Body of pancreas (tissue), 4 donors: ENCODE measurements around the gene PPP1R9A. TPM values are rescaled to one million over a fixed set of nuclear protein-coding genes. Genes with fewer than 3 reads are reported as not detected.

Experiments
- ATAC-seq: fragments of 150-250 bp; one replicate; pipeline ENCODE4 v1.9.1; 2016
- DNase-seq, 4 donors: peaks; one replicate each; pipeline ENCODE4 v3.0.0-alpha.2; 2019
- H3K27ac ChIP-seq, 4 donors: fragments of 200-600 bp; sonication (generic); 1 replicate in 3 of 4; 2 replicates in 1 of 4; pipeline versions ENCODE4 v1.5.1 to v1.6.1; 2016 to 2019; ENCODE audit warnings: mild to moderate bottlenecking in 1 of 4, mixed read lengths in 1 of 4, moderate library complexity in 1 of 4
- H3K27me3 ChIP-seq, 2 donors: fragments of 200-600 bp; sonication (generic); one replicate each; pipeline ENCODE4 v1.6.0; 2016; ENCODE audit warnings: mild to moderate bottlenecking in 1 of 2
- H3K36me3 ChIP-seq, 2 donors: fragments of 200-600 bp; sonication (generic); replicated peaks in 1 of 2; 2 replicates each; pipeline ENCODE4 v1.5.1; 2016; ENCODE audit warnings: low read depth in 2 of 2; ENCODE audit not compliant: insufficient read depth in 1 of 2
- H3K4me1 ChIP-seq: fragments of 200-600 bp; sonication (generic); one replicate; pipeline ENCODE4 v1.6.0; 2016
- H3K4me3 ChIP-seq, 2 donors: fragments of 200-600 bp; sonication (generic); 1 replicate in 1 of 2; 2 replicates in 1 of 2; pipeline ENCODE4 v1.5.1; 2016 to 2019
- H3K9me3 ChIP-seq, 3 donors: fragments of 200-600 bp; sonication (generic); 1 replicate in 2 of 3; 2 replicates in 1 of 3; pipeline ENCODE4 v1.5.1; 2016
- POLR2A ChIP-seq, 3 donors: fragments of 450-650 bp; IDR thresholded peaks; one replicate each; pipeline ENCODE4 v1.6.1; 2016; ENCODE audit warnings: antibody characterized with exemption in 3 of 3, mild to moderate bottlenecking in 2 of 3
- WGBS, 2 donors: methylation state at CpG; one replicate each; pipeline ENCODE4 v1.1.5; 2017; 5-methylcytosine and 5-hydroxymethylcytosine counted together
- intact Hi-C: fragments of 100-400 bp; cut with DNase I; formaldehyde crosslinking; loops from one replicate; pipeline ENCODE4 v1.15.1; 2023
- total RNA-seq, 2 donors: library from RNA; depleted of rRNA; stranded (reverse); fragments of >200 nt; gene quantifications; one replicate each; pipeline ENCODE4 v1.1.0, GENCODE V29; 2016
- TF ChIP-seq, protein P1 (sequence below), 7 experiments: fragments of 450-650 bp in 4 of 7; fragments of 200-600 bp in 3 of 7; sonication (generic) in 3 of 7; IDR thresholded peaks; one replicate each; pipeline ENCODE4 v1.5.1; 2016 to 2019; ENCODE audit warnings: antibody characterized with exemption in 7 of 7

The PPP1R9A gene
- total RNA-seq, 2 donors from 2014 or later, result 16.1 to 44.2 TPM

DNA sequence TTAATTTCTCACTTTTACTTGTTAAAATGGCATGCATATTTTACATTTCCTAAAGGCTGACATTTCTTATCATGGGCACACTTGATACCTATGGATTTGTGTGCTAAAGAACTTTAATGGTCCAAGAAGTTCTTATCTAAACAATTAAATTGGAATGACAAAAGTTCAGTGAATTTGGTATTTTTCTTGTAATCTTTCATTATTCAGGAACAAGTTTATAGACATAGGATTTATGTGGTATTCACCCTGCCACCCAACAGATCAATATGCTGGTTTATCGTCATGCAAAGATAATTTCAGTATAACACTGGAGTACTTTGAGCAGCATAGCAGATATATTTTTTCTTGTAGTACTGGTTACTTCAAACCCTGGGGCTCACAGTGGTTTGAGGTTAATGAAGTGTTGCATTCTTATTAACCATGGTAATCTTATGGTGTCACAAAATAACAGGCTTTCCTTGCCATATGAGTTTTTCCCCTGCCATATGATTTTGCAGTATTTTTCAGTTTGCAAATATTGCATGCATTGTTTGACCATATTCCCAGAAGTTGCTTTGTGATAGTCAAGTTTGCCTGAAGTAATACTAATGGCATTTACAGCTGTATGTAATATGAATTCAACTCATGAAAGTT is 148.8 kb downstream of the PPP1R9A start:
- no peaks in the 10 kb centered on the region for H3K27me3 ChIP-seq
- TF ChIP-seq, protein P1, sequence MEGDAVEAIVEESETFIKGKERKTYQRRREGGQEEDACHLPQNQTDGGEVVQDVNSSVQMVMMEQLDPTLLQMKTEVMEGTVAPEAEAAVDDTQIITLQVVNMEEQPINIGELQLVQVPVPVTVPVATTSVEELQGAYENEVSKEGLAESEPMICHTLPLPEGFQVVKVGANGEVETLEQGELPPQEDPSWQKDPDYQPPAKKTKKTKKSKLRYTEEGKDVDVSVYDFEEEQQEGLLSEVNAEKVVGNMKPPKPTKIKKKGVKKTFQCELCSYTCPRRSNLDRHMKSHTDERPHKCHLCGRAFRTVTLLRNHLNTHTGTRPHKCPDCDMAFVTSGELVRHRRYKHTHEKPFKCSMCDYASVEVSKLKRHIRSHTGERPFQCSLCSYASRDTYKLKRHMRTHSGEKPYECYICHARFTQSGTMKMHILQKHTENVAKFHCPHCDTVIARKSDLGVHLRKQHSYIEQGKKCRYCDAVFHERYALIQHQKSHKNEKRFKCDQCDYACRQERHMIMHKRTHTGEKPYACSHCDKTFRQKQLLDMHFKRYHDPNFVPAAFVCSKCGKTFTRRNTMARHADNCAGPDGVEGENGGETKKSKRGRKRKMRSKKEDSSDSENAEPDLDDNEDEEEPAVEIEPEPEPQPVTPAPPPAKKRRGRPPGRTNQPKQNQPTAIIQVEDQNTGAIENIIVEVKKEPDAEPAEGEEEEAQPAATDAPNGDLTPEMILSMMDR (IDR thresholded peaks at IDR 0.05), result no peak
- no peak for TF ChIP-seq POLR2A (IDR thresholded peaks at IDR 0.05)
- ATAC-seq (no peak), DNase-seq (no peak)
- WGBS, 2 donors, result 23 to 31% methylated on average over 1 of the region's 1 CpG
- no peaks in the 10 kb centered on the region for H3K36me3 ChIP-seq
- H3K4me3 ChIP-seq, result no peak overlapping the region
- intact Hi-C loops, result no loop called here
- H3K4me1 ChIP-seq, result no peaks in the 10 kb centered on the region
- no peak overlapping the region for H3K27ac ChIP-seq
- H3K9me3 ChIP-seq, result no peaks in the 10 kb centered on the region

DNA sequence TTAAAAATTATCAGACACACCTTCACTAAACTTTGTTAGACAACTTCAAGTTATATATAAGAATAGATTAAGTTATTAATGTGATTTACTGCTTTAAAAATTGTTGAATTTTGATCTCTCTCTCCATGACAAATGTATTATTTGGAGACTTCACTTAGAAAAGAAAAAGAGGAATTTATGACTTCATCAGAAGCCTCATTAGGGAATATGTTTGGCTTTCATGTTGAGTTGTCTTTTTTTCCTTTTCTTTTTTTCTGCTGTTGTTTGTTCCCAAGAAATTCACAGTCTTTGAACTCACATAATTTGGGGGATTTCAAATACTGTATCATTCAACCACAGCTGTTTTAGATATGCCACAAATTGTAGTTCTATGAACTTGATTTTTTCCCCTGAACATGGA is 149.5 kb downstream of the PPP1R9A start:
- DNase-seq (no peak), ATAC-seq (no peak)
- Histone ChIP-seq H3K4me3 (no peak overlapping the region), H3K36me3 (no peaks in the 10 kb centered on the region), H3K27me3 (no peaks in the 10 kb centered on the region), H3K4me1 (no peaks in the 10 kb centered on the region), H3K27ac (no peak overlapping the region), H3K9me3 (no peaks in the 10 kb centered on the region)
- TF ChIP-seq POLR2A (IDR thresholded peaks at IDR 0.05), result no peak
- TF ChIP-seq, protein P1 (IDR thresholded peaks at IDR 0.05), result no peak
- intact Hi-C loops, result no loop called here

DNA sequence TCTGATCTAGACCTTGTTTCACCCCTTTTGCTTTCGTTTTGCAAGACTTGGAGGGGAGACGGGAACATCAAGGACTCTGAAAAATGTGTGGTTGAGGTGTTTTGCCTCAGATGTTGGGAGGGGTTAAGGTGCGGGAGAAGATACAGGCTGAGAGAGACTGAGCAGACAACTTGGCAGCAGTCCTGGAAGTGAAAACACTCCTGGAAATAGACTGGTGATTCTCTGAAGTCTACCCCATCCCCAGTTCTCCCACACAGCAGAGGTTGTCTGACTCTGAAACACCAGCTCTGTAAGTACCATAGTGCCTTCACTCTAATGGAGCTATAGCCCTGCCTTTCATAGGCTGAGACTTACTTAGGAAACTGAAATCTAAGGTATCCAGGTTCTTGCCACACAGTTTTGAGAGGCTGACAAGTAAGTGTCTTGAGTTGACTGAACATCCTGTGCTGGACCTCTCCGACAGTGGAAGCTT is 152.5 kb downstream of the PPP1R9A start:
- 75 to 86% methylated on average over 4 of the region's 4 CpGs for WGBS, 2 donors
- Histone ChIP-seq H3K4me3 (no peak overlapping the region), H3K27ac (no peak overlapping the region), H3K36me3 (no peaks in the 10 kb centered on the region), H3K4me1 (no peaks in the 10 kb centered on the region), H3K9me3 (no peaks in the 10 kb centered on the region), H3K27me3 (no peaks in the 10 kb centered on the region)
- no peak for DNase-seq
- TF ChIP-seq, protein P1 (IDR thresholded peaks at IDR 0.05), result no peak
- no peak for TF ChIP-seq POLR2A (IDR thresholded peaks at IDR 0.05)
- ATAC-seq, result no peak
- intact Hi-C loops, result no loop called here

DNA sequence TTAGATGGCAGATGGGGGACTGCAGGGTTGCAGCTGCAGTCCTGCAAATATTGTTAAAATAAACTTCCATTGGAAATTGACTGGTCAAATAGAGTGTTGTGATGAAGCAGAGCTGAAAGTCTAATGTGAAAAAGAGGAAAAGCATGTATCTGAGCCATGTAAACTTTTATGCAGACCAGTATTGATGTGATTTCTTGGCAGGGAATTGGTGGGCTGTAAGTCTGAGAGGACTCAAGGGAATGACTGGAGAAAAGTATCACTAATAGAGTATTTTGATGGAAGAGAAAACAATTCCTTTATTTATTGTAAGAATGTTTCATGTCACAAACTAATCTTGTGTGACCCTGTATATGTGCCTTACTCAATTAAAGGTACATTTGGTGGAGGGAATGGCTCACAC is 155.5 kb downstream of the PPP1R9A start:
- ATAC-seq, result no peak
- no peak overlapping the region for H3K4me3 ChIP-seq
- H3K4me1 ChIP-seq, result no peaks in the 10 kb centered on the region
- H3K9me3 ChIP-seq, result no peaks in the 10 kb centered on the region
- TF ChIP-seq POLR2A (IDR thresholded peaks at IDR 0.05), result no peak
- TF ChIP-seq, protein P1 (IDR thresholded peaks at IDR 0.05), result no peak
- H3K36me3 ChIP-seq, result no peaks in the 10 kb centered on the region
- H3K27me3 ChIP-seq, result no peaks in the 10 kb centered on the region
- no peak for DNase-seq
- intact Hi-C loops, result no loop called here
- H3K27ac ChIP-seq, result no peak overlapping the region
